ENCODE data around the gene ZNF77.
"Not testable (repeated sequence)": the region's sequence is repeated elsewhere in the genome, so short reads cannot be mapped to it uniquely, and the experiment has no call there.

ZNF77 gene

GRCh38 chr19:2896694-2897093, 48.1 kb downstream of the ZNF77 start:
- TF ChIP-seq CTCF (IDR thresholded peaks at IDR 0.05; ENCODE audit: poor library complexity, severe bottlenecking): no peak
- H3K9me3 ChIP-seq (ENCODE audit: severe bottlenecking): peaks cover 3% of the 10 kb centered on the region
- no peaks in the 10 kb centered on the region for H3K27me3 ChIP-seq (ENCODE audit: insufficient read depth, poor library complexity, severe bottlenecking)
- H3K36me3 ChIP-seq (ENCODE audit: low read depth): no peaks in the 10 kb centered on the region
- no peaks in the 10 kb centered on the region for H3K4me1 ChIP-seq (ENCODE audit: insufficient read depth, poor library complexity, severe bottlenecking)
- no peak for DNase-seq (ENCODE audit: low spot score)
- H3K4me3 ChIP-seq (ENCODE audit: severe bottlenecking): no peak overlapping the region
- no peak overlapping the region for H3K27ac ChIP-seq (ENCODE audit: poor library complexity, severe bottlenecking)
- ATAC-seq (ENCODE audit: low read depth): no peak

DNA sequence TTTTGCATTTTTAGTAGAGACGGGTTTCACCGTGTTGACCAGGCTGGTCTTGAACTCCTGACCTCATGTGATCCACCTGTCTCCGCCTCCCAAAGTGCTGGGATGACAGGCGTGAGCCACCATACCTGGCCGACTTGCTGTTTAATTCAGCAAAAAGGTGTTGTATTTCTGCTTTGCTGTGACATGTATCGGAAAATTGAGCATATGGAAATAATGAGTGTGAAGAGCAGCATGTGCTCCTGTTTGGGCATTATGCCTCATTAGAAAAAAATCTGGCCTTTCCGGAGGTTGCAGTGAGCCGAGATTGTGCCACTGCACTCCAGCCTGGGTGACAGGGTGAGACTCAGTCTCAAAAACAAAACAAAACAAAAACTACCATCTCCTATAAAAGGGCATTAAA, 54.2 kb downstream of the ZNF77 start:
- H3K4me3 ChIP-seq (ENCODE audit: severe bottlenecking); H3K9me3 ChIP-seq (ENCODE audit: severe bottlenecking); H3K36me3 ChIP-seq (ENCODE audit: low read depth); H3K27ac ChIP-seq (ENCODE audit: poor library complexity, severe bottlenecking); ATAC-seq (ENCODE audit: low read depth); DNase-seq (ENCODE audit: low spot score); H3K27me3 ChIP-seq (ENCODE audit: insufficient read depth, poor library complexity, severe bottlenecking): not testable (repeated sequence)
- H3K4me1 ChIP-seq (ENCODE audit: insufficient read depth, poor library complexity, severe bottlenecking): peaks cover 11% of the 10 kb centered on the region

DNA sequence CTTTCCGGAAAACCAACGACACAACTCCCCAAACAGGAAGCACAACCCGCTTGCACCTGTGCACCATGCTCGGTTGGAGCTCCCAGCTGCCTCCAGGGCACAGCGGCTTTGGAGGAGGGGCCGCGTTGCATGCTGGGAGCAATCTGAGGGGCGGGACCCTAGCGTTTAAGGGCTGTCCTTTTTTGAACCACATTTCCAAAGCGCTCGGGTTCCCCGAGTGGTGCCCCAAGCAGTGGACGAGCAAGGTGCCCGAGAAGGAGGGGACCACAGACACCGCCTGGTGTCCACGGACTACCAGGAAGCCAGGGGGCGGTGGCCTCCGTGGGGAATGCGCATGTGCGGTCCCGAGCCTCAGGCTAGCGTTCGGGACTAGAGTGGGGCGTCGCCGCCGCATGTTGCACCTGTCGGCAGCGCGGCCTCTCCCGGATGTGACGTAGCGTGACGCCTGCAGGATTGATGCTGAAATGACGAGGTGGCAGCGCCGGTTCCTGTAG, 56.0 kb downstream of the ZNF77 start:
- H3K4me3 ChIP-seq (ENCODE audit: severe bottlenecking): peak overlapping the region; percentile 32

GRCh38 chr19:2887391-2887914, 57.3 kb downstream of the ZNF77 start:
- ATAC-seq (ENCODE audit: low read depth) (peak; percentile 54; the same call in 2 of the 3 replicates), DNase-seq (ENCODE audit: low spot score) (no peak)
- peaks cover 11% of the 10 kb centered on the region for H3K4me1 ChIP-seq (ENCODE audit: insufficient read depth, poor library complexity, severe bottlenecking)
- H3K27me3 ChIP-seq (ENCODE audit: insufficient read depth, poor library complexity, severe bottlenecking): no peaks in the 10 kb centered on the region
- H3K4me3 ChIP-seq (ENCODE audit: severe bottlenecking): no peak overlapping the region
- H3K27ac ChIP-seq (ENCODE audit: poor library complexity, severe bottlenecking): no peak overlapping the region
- TF ChIP-seq CTCF (IDR thresholded peaks at IDR 0.05; ENCODE audit: poor library complexity, severe bottlenecking): peak; percentile 81
- H3K9me3 ChIP-seq (ENCODE audit: severe bottlenecking): peaks cover 2% of the 10 kb centered on the region
- H3K36me3 ChIP-seq (ENCODE audit: low read depth): no peaks in the 10 kb centered on the region

More for the DNA sequence above, 56.0 kb downstream of the ZNF77 start:
- no peaks in the 10 kb centered on the region for H3K36me3 ChIP-seq (ENCODE audit: low read depth)
- no peak overlapping the region for H3K27ac ChIP-seq (ENCODE audit: poor library complexity, severe bottlenecking)
- TF ChIP-seq CTCF (IDR thresholded peaks at IDR 0.05; ENCODE audit: poor library complexity, severe bottlenecking): no peak
- ATAC-seq (ENCODE audit: low read depth): peak; percentile 73
- peak; percentile 83 for DNase-seq (ENCODE audit: low spot score)
- H3K4me1 ChIP-seq (ENCODE audit: insufficient read depth, poor library complexity, severe bottlenecking): peaks cover 11% of the 10 kb centered on the region
- H3K27me3 ChIP-seq (ENCODE audit: insufficient read depth, poor library complexity, severe bottlenecking): no peaks in the 10 kb centered on the region
- H3K9me3 ChIP-seq (ENCODE audit: severe bottlenecking): peaks cover 2% of the 10 kb centered on the region

GRCh38 chr19:2885736-2886135, 59.0 kb downstream of the ZNF77 start:
- no peak for DNase-seq (ENCODE audit: low spot score)
- H3K36me3 ChIP-seq (ENCODE audit: low read depth): no peaks in the 10 kb centered on the region
- H3K4me1 ChIP-seq (ENCODE audit: insufficient read depth, poor library complexity, severe bottlenecking): peaks cover 11% of the 10 kb centered on the region
- no peak overlapping the region for H3K4me3 ChIP-seq (ENCODE audit: severe bottlenecking)
- H3K27ac ChIP-seq (ENCODE audit: poor library complexity, severe bottlenecking): no peak overlapping the region
- TF ChIP-seq CTCF (IDR thresholded peaks at IDR 0.05; ENCODE audit: poor library complexity, severe bottlenecking): no peak
- H3K9me3 ChIP-seq (ENCODE audit: severe bottlenecking): peaks cover 2% of the 10 kb centered on the region
- ATAC-seq (ENCODE audit: low read depth): no peak
- H3K27me3 ChIP-seq (ENCODE audit: insufficient read depth, poor library complexity, severe bottlenecking): no peaks in the 10 kb centered on the region
